Measurements from ENCODE around the gene GPR78.
"Not testable (repeated sequence)": the region's sequence is repeated elsewhere in the genome, so short reads cannot be mapped to it uniquely, and the experiment has no call there.

Gene GPR78

GRCh38 chr4:8613421-8614364 lies 33.5 kb downstream of the GPR78 start:
- no peak for TF ChIP-seq JUND (IDR thresholded peaks at IDR 0.05; ENCODE audit: low read depth)
- DNase-seq (ENCODE audit: low read depth in 1 of 2, low spot score in 1 of 2) = no peak
- in situ Hi-C loops (cut with HindIII; ENCODE audit: low pct_unique_long_range_greater_than_20kb, low sequenced_read_pairs) = no loop called here

- no peak for TF ChIP-seq JUND (IDR thresholded peaks at IDR 0.05; ENCODE audit: low read depth)
- in situ Hi-C loops (cut with HindIII; ENCODE audit: low pct_unique_long_range_greater_than_20kb, low sequenced_read_pairs) = no loop called here
- DNase-seq (ENCODE audit: low read depth in 1 of 2, low spot score in 1 of 2) = no peak
These were observed 34.4 kb downstream of the GPR78 start for GRCh38 chr4:8614365-8615193.

- TF ChIP-seq JUND (IDR thresholded peaks at IDR 0.05; ENCODE audit: low read depth) = no peak
- in situ Hi-C loops (cut with HindIII; ENCODE audit: low pct_unique_long_range_greater_than_20kb, low sequenced_read_pairs) = no loop called here
- DNase-seq (ENCODE audit: low read depth in 1 of 2, low spot score in 1 of 2) = no peak
These were observed 35.2 kb downstream of the GPR78 start for GRCh38 chr4:8615366-8615765.

- in situ Hi-C loops (cut with HindIII; ENCODE audit: low pct_unique_long_range_greater_than_20kb, low sequenced_read_pairs) = no loop called here
- DNase-seq (ENCODE audit: low read depth in 1 of 2, low spot score in 1 of 2) = no peak
- no peak for TF ChIP-seq JUND (IDR thresholded peaks at IDR 0.05; ENCODE audit: low read depth)
These were observed 36.0 kb downstream of the GPR78 start for GRCh38 chr4:8615921-8616787.

GRCh38 chr4:8616831-8617230 lies 36.6 kb downstream of the GPR78 start:
- in situ Hi-C loops (cut with HindIII; ENCODE audit: low pct_unique_long_range_greater_than_20kb, low sequenced_read_pairs) = no loop called here
- DNase-seq (ENCODE audit: low read depth in 1 of 2, low spot score in 1 of 2) = no peak
- TF ChIP-seq JUND (IDR thresholded peaks at IDR 0.05; ENCODE audit: low read depth) = no peak

- no peak for TF ChIP-seq JUND (IDR thresholded peaks at IDR 0.05; ENCODE audit: low read depth)
- DNase-seq (ENCODE audit: low read depth in 1 of 2, low spot score in 1 of 2) = no peak
- in situ Hi-C loops (cut with HindIII; ENCODE audit: low pct_unique_long_range_greater_than_20kb, low sequenced_read_pairs) = no loop called here
These were observed 37.4 kb downstream of the GPR78 start for GRCh38 chr4:8617486-8618040.

GRCh38 chr4:8618421-8618820 lies 38.2 kb downstream of the GPR78 start:
- in situ Hi-C loops (cut with HindIII; ENCODE audit: low pct_unique_long_range_greater_than_20kb, low sequenced_read_pairs) = no loop called here
- DNase-seq (ENCODE audit: low read depth in 1 of 2, low spot score in 1 of 2) = no peak
- TF ChIP-seq JUND (IDR thresholded peaks at IDR 0.05; ENCODE audit: low read depth) = no peak

- TF ChIP-seq JUND (IDR thresholded peaks at IDR 0.05; ENCODE audit: low read depth) = no peak
- in situ Hi-C loops (cut with HindIII; ENCODE audit: low pct_unique_long_range_greater_than_20kb, low sequenced_read_pairs) = no loop called here
- DNase-seq (ENCODE audit: low read depth in 1 of 2, low spot score in 1 of 2) = no peak
These were observed 38.9 kb downstream of the GPR78 start for GRCh38 chr4:8618961-8619720.

- DNase-seq (ENCODE audit: low read depth in 1 of 2, low spot score in 1 of 2); in situ Hi-C loops (cut with HindIII; ENCODE audit: low pct_unique_long_range_greater_than_20kb, low sequenced_read_pairs): not testable (repeated sequence)
These were observed 40.9 kb downstream of the GPR78 start for GRCh38 chr4:8621135-8621534.

GRCh38 chr4:8624601-8625272 lies 44.5 kb downstream of the GPR78 start:
- in situ Hi-C loops (cut with HindIII; ENCODE audit: low pct_unique_long_range_greater_than_20kb, low sequenced_read_pairs); DNase-seq (ENCODE audit: low read depth in 1 of 2, low spot score in 1 of 2): not testable (repeated sequence)

- in situ Hi-C loops (cut with HindIII; ENCODE audit: low pct_unique_long_range_greater_than_20kb, low sequenced_read_pairs); DNase-seq (ENCODE audit: low read depth in 1 of 2, low spot score in 1 of 2): not testable (repeated sequence)
These were observed 50.2 kb downstream of the GPR78 start for GRCh38 chr4:8630240-8630905.

- DNase-seq (ENCODE audit: low read depth in 1 of 2, low spot score in 1 of 2); in situ Hi-C loops (cut with HindIII; ENCODE audit: low pct_unique_long_range_greater_than_20kb, low sequenced_read_pairs): not testable (repeated sequence)
These were observed 51.7 kb downstream of the GPR78 start for GRCh38 chr4:8631896-8632295.

GRCh38 chr4:8634773-8635172 lies 54.6 kb downstream of the GPR78 start:
- DNase-seq (ENCODE audit: low read depth in 1 of 2, low spot score in 1 of 2); in situ Hi-C loops (cut with HindIII; ENCODE audit: low pct_unique_long_range_greater_than_20kb, low sequenced_read_pairs): not testable (repeated sequence)

- DNase-seq (ENCODE audit: low read depth in 1 of 2, low spot score in 1 of 2); in situ Hi-C loops (cut with HindIII; ENCODE audit: low pct_unique_long_range_greater_than_20kb, low sequenced_read_pairs): not testable (repeated sequence)
These were observed 55.8 kb downstream of the GPR78 start for GRCh38 chr4:8635897-8636554.

Data from T47D (cell line).